Neuronal stem cell (in vitro differentiated cells): ENCODE results near the gene RAB11FIP4.
A peak's percentile ranks its signal among the peaks of the same experiment; 100 is the strongest.

Experiments
- DNase-seq: peaks from one replicate; pipeline ENCODE4 v3.0.0-alpha.2; 2013; ENCODE audit warnings: low spot score
- H2AFZ ChIP-seq: one replicate; pipeline ENCODE4 v1.6.1; 2013; ENCODE audit warnings: mild to moderate bottlenecking, low read length, inconsistent platforms
- H2AK5ac ChIP-seq: 2 replicates; pipeline ENCODE4 v1.6.1; 2013; ENCODE audit warnings: low read depth, mild to moderate bottlenecking, inconsistent platforms, low read length, moderate library complexity, mixed read lengths
- H2BK120ac ChIP-seq: 2 replicates; pipeline ENCODE4 v1.6.1; 2013; ENCODE audit warnings: low read depth, mild to moderate bottlenecking, inconsistent platforms, low read length, moderate library complexity, mixed read lengths
- H2BK12ac ChIP-seq: one replicate; pipeline ENCODE4 v1.6.1; 2013; ENCODE audit warnings: low read length, inconsistent platforms
- H2BK15ac ChIP-seq: 2 replicates; pipeline ENCODE4 v1.6.1; 2013; ENCODE audit warnings: mild to moderate bottlenecking, low read length, inconsistent platforms, mixed read lengths
- H2BK5ac ChIP-seq: one replicate; pipeline ENCODE4 v1.6.1; 2013; ENCODE audit warnings: inconsistent platforms, mild to moderate bottlenecking, low read length, moderate library complexity
- H3K14ac ChIP-seq: one replicate; pipeline ENCODE4 v1.6.1; 2013; ENCODE audit warnings: low read length, inconsistent platforms
- H3K18ac ChIP-seq: 2 replicates; pipeline ENCODE4 v1.6.1; 2013; ENCODE audit warnings: low read length, inconsistent platforms
- H3K23ac ChIP-seq: 2 replicates; pipeline ENCODE4 v1.6.1; 2013; ENCODE audit warnings: low read depth, mild to moderate bottlenecking, mixed read lengths, low read length, inconsistent platforms; ENCODE audit not compliant: poor library complexity
- H3K27ac ChIP-seq: replicated peaks from 3 replicates; pipeline ENCODE4 v1.5.1; 2013; ENCODE audit warnings: low read length, inconsistent platforms
- H3K27me3 ChIP-seq, 3 experiments: 2 replicates each; pipeline ENCODE4 v1.6.1; 2013; ENCODE audit warnings: low read length in 3 of 3, mild to moderate bottlenecking in 2 of 3, inconsistent platforms in 1 of 3, low read depth in 1 of 3, mixed read lengths in 1 of 3, moderate library complexity in 1 of 3; ENCODE audit not compliant: control insufficient read depth in 3 of 3, insufficient read depth in 3 of 3
- H3K36me3 ChIP-seq, 2 donors: replicated peaks in 1 of 2; 2 replicates each; pipeline ENCODE4 v1.6.1; 2013; ENCODE audit warnings: low read length in 2 of 2; ENCODE audit not compliant: control insufficient read depth in 2 of 2, insufficient read depth in 2 of 2
- H3K4ac ChIP-seq: 2 replicates; pipeline ENCODE4 v1.6.1; 2013; ENCODE audit warnings: inconsistent platforms, mild to moderate bottlenecking, low read length, moderate library complexity
- H3K4me1 ChIP-seq, 2 donors: 1 replicate in 1 of 2; 2 replicates in 1 of 2; pipeline ENCODE4 v1.6.1; 2013; ENCODE audit warnings: low read length in 2 of 2, low read depth in 1 of 2; ENCODE audit not compliant: control insufficient read depth in 2 of 2, insufficient read depth in 1 of 2
- H3K4me2 ChIP-seq: one replicate; pipeline ENCODE4 v1.6.1; 2013; ENCODE audit warnings: mild to moderate bottlenecking, low read length, inconsistent platforms; ENCODE audit not compliant: insufficient read depth, poor library complexity, severe bottlenecking
- H3K4me3 ChIP-seq, 2 donors: 2 replicates each; pipeline ENCODE4 v1.5.1; 2013; ENCODE audit warnings: low read length in 2 of 2, mild to moderate bottlenecking in 2 of 2, inconsistent platforms in 1 of 2, moderate library complexity in 1 of 2
- H3K79me1 ChIP-seq: one replicate; pipeline ENCODE4 v1.6.1; 2013; ENCODE audit warnings: low read depth, mild to moderate bottlenecking, inconsistent platforms, low read length, moderate library complexity
- H3K9ac ChIP-seq: one replicate; pipeline ENCODE4 v1.6.1; 2013; ENCODE audit warnings: mild to moderate bottlenecking, low read depth, low read length, inconsistent platforms; ENCODE audit not compliant: poor library complexity
- H3K9me3 ChIP-seq, 2 donors: replicated peaks in 1 of 2; 2 replicates each; pipeline versions ENCODE3 to v1.6.1; 2013; ENCODE audit warnings: low read length in 2 of 2, mild to moderate bottlenecking in 2 of 2, inconsistent platforms in 1 of 2, low read depth in 1 of 2, mixed read lengths in 1 of 2, moderate library complexity in 1 of 2; ENCODE audit not compliant: control insufficient read depth in 2 of 2, insufficient read depth in 1 of 2
- H4K8ac ChIP-seq: one replicate; pipeline ENCODE4 v1.6.1; 2013; ENCODE audit warnings: low read depth, mild to moderate bottlenecking, inconsistent platforms, low read length, moderate library complexity
- H4K91ac ChIP-seq: one replicate; pipeline ENCODE4 v1.6.1; 2013; ENCODE audit warnings: low read length, low read depth, mild to moderate bottlenecking, inconsistent platforms; ENCODE audit not compliant: poor library complexity
- WGBS, 2 donors: extraction: QIAGEN DNeasy Blood & Tissue Kit; methylation state at CpG; one replicate each; pipeline ENCODE4 v1.1.7; 2013; ENCODE audit warnings: missing lambda C conversion rate in 2 of 2, mixed read lengths in 1 of 2; ENCODE audit not compliant: insufficient read length in 2 of 2, insufficient replicate concordance in 1 of 2; ENCODE audit errors: extremely low coverage in 2 of 2; 5-methylcytosine and 5-hydroxymethylcytosine counted together

Gene RAB11FIP4

GRCh38 chr17:31392856-31393748 lies 1.6 kb downstream of the RAB11FIP4 start:
- no peak overlapping the region for H4K8ac ChIP-seq
- H2AFZ ChIP-seq, result no peak overlapping the region
- no CpG with 5 or more reads among the region's 17 CpGs for WGBS, 2 donors
- peaks cover 0 to 3% of the 10 kb centered on the region in 2 donors for H3K4me1 ChIP-seq
- no peak overlapping the region for H2BK120ac ChIP-seq
- no peak overlapping the region for H2AK5ac ChIP-seq
- H4K91ac ChIP-seq, result no peak overlapping the region
- H3K36me3 ChIP-seq, result no peaks in the 10 kb centered on the region
- no peak overlapping the region for H3K9ac ChIP-seq
- no peak overlapping the region for H3K4ac ChIP-seq
- no peak overlapping the region for H3K23ac ChIP-seq
- no peak overlapping the region for H2BK15ac ChIP-seq
- no peak overlapping the region for H3K4me2 ChIP-seq
- H3K9me3 ChIP-seq, result no peaks in the 10 kb centered on the region
- peaks cover 9 to 50% (median 40%) of the 10 kb centered on the region in 3 experiments for H3K27me3 ChIP-seq
- no peak overlapping the region for H3K4me3 ChIP-seq
- H3K27ac ChIP-seq, result no peak overlapping the region
- H3K79me1 ChIP-seq, result no peaks in the 10 kb centered on the region
- H2BK5ac ChIP-seq, result no peak overlapping the region
- no peak overlapping the region for H3K18ac ChIP-seq
- no peak overlapping the region for H2BK12ac ChIP-seq
- no peak overlapping the region for H3K14ac ChIP-seq
- DNase-seq, result no peak

- no peak overlapping the region for H4K91ac ChIP-seq
- H3K14ac ChIP-seq, result no peak overlapping the region
- no peak overlapping the region for H3K27ac ChIP-seq
- no peak overlapping the region for H3K9ac ChIP-seq
- peaks cover 0 to 3% of the 10 kb centered on the region in 2 donors for H3K4me1 ChIP-seq
- H2AFZ ChIP-seq, result no peak overlapping the region
- no peaks in the 10 kb centered on the region for H3K9me3 ChIP-seq
- no peak overlapping the region for H2BK120ac ChIP-seq
- no peak for DNase-seq
- no peak overlapping the region for H2BK15ac ChIP-seq
- no peak overlapping the region for H3K18ac ChIP-seq
- H3K4ac ChIP-seq, result no peak overlapping the region
- no CpG with 5 or more reads among the region's 7 CpGs for WGBS, 2 donors
- H2BK12ac ChIP-seq, result no peak overlapping the region
- no peak overlapping the region for H4K8ac ChIP-seq
- no peak overlapping the region for H3K4me2 ChIP-seq
- no peak overlapping the region for H2BK5ac ChIP-seq
- H3K27me3 ChIP-seq, result peaks cover 9 to 56% (median 41%) of the 10 kb centered on the region in 3 experiments
- H3K36me3 ChIP-seq, result no peaks in the 10 kb centered on the region
- H2AK5ac ChIP-seq, result no peak overlapping the region
- H3K79me1 ChIP-seq, result no peaks in the 10 kb centered on the region
- H3K4me3 ChIP-seq, result no peak overlapping the region
- no peak overlapping the region for H3K23ac ChIP-seq
These were observed 2.3 kb downstream of the RAB11FIP4 start for GRCh38 chr17:31393749-31394146.

GRCh38 chr17:31394544-31394943 lies 3.1 kb downstream of the RAB11FIP4 start:
- no peak overlapping the region for H2AK5ac ChIP-seq
- no peak overlapping the region for H2BK15ac ChIP-seq
- H3K14ac ChIP-seq, result no peak overlapping the region
- no peak overlapping the region for H4K91ac ChIP-seq
- H3K4me1 ChIP-seq, result peaks cover 0 to 3% of the 10 kb centered on the region in 2 donors
- H2BK12ac ChIP-seq, result no peak overlapping the region
- no peak overlapping the region for H2AFZ ChIP-seq
- H2BK120ac ChIP-seq, result no peak overlapping the region
- no peak overlapping the region for H3K4ac ChIP-seq
- H3K4me2 ChIP-seq, result no peak overlapping the region
- no peak overlapping the region for H3K4me3 ChIP-seq
- no peak overlapping the region for H3K27ac ChIP-seq
- no peaks in the 10 kb centered on the region for H3K9me3 ChIP-seq
- no peak overlapping the region for H3K23ac ChIP-seq
- DNase-seq, result peak; percentile 72
- H3K36me3 ChIP-seq, result no peaks in the 10 kb centered on the region
- H3K27me3 ChIP-seq, result peaks cover 9 to 58% (median 40%) of the 10 kb centered on the region in 3 experiments
- H3K9ac ChIP-seq, result no peak overlapping the region
- no peak overlapping the region for H4K8ac ChIP-seq
- H3K18ac ChIP-seq, result no peak overlapping the region
- no CpG with 5 or more reads among the region's 11 CpGs for WGBS, 2 donors
- H2BK5ac ChIP-seq, result no peak overlapping the region
- H3K79me1 ChIP-seq, result no peaks in the 10 kb centered on the region

- Histone ChIP-seq H3K79me1 (no peaks in the 10 kb centered on the region), H2AFZ (no peak overlapping the region), H3K9ac (no peak overlapping the region), H3K18ac (no peak overlapping the region), H4K91ac (no peak overlapping the region), H3K36me3 (no peaks in the 10 kb centered on the region), H3K27ac (no peak overlapping the region), H2BK12ac (no peak overlapping the region), H3K4ac (no peak overlapping the region), H2BK15ac (no peak overlapping the region), H3K9me3 (no peaks in the 10 kb centered on the region), H2AK5ac (no peak overlapping the region), H2BK5ac (no peak overlapping the region), H3K14ac (no peak overlapping the region), H3K4me3 (no peak overlapping the region), H3K23ac (no peak overlapping the region), H3K4me1 (peaks cover 0 to 4% of the 10 kb centered on the region in 2 donors), H3K4me2 (no peak overlapping the region), H4K8ac (no peak overlapping the region), H2BK120ac (no peak overlapping the region), H3K27me3 (peaks cover 2 to 36% (median 15%) of the 10 kb centered on the region in 3 experiments)
- no peak for DNase-seq
- WGBS, 2 donors, result no CpG with 5 or more reads among the region's 8 CpGs
These were observed 5.9 kb downstream of the RAB11FIP4 start for GRCh38 chr17:31397256-31397939.
